CD4-positive, alpha-beta memory T cell (primary cell): Measurements from ENCODE around the gene CTSH. TPM values are rescaled to one million over a fixed set of nuclear protein-coding genes. Genes with fewer than 3 reads are reported as not detected.

ENCODE experiments used
- CTCF ChIA-PET: fragments of 350-600 bp; sonication (Branson Sonifier 250); formaldehyde crosslinking; loops from one replicate; lab custom pipeline; 2021; ENCODE audit warnings: inconsistent platforms; ENCODE audit not compliant: partially characterized antibody; lab: Charles Lee
- POLR2A ChIA-PET: fragments of 350-600 bp; sonication (Branson Sonifier 250); formaldehyde crosslinking; loops from one replicate; lab custom pipeline; 2021; ENCODE audit not compliant: partially characterized antibody; lab: Charles Lee
- DNase-seq, 5 donors: peaks; one replicate each; pipeline versions ENCODE4 v3.0.0 to v3.0.0-alpha.2; 2020 to 2022; ENCODE audit warnings: mixed read lengths in 1 of 5
- H3K27ac ChIP-seq: one replicate; pipeline ENCODE4 v1.7.0; 2013; ENCODE audit warnings: low read depth, low read length
- H3K27me3 ChIP-seq: 2 replicates; pipeline ENCODE4 v1.7.0; 2013; ENCODE audit warnings: mild to moderate bottlenecking, low read length, moderate library complexity; ENCODE audit not compliant: insufficient read depth
- H3K36me3 ChIP-seq: 2 replicates; pipeline ENCODE4 v1.7.0; 2013; ENCODE audit warnings: mild to moderate bottlenecking, low read length, moderate library complexity; ENCODE audit not compliant: insufficient read depth
- H3K4me1 ChIP-seq: 2 replicates; pipeline ENCODE4 v1.7.0; 2013; ENCODE audit warnings: mild to moderate bottlenecking, low read length, moderate library complexity; ENCODE audit not compliant: insufficient read depth
- H3K4me3 ChIP-seq, 2 donors: one replicate each; pipeline ENCODE4 v1.7.0; 2013; ENCODE audit warnings: low read length in 2 of 2, mild to moderate bottlenecking in 1 of 2
- H3K9me3 ChIP-seq, 2 donors: one replicate each; pipeline ENCODE4 v1.7.0; 2013; ENCODE audit warnings: low read length in 2 of 2, control low read depth in 1 of 2; ENCODE audit not compliant: control insufficient read depth in 1 of 2
- H3K27ac Mint-ChIP-seq, 7 donors: one replicate each; pipeline ENCODE4 v1.8.0; 2020 to 2021; ENCODE audit warnings: mixed read lengths in 7 of 7, mild to moderate bottlenecking in 6 of 7, inconsistent platforms in 3 of 7, moderate library complexity in 3 of 7
- H3K27me3 Mint-ChIP-seq, 2 donors: one replicate each; pipeline ENCODE4 v1.8.0; 2020 to 2021; ENCODE audit warnings: mixed read lengths in 2 of 2
- H3K36me3 Mint-ChIP-seq, 2 donors: one replicate each; pipeline ENCODE4 v1.8.0; 2020 to 2021; ENCODE audit warnings: mixed read lengths in 2 of 2, inconsistent platforms in 1 of 2, mild to moderate bottlenecking in 1 of 2
- H3K4me1 Mint-ChIP-seq, 4 donors: one replicate each; pipeline ENCODE4 v1.8.0; 2020 to 2021; ENCODE audit warnings: mixed read lengths in 4 of 4, mild to moderate bottlenecking in 1 of 4
- H3K4me3 Mint-ChIP-seq, 8 donors: one replicate each; pipeline ENCODE4 v1.8.0; 2020 to 2021; ENCODE audit warnings: mixed read lengths in 8 of 8, mild to moderate bottlenecking in 7 of 8, moderate library complexity in 6 of 8, inconsistent platforms in 3 of 8
- H3K9me3 Mint-ChIP-seq, 8 donors: one replicate each; pipeline ENCODE4 v1.8.0; 2020 to 2021; ENCODE audit warnings: mixed read lengths in 8 of 8, mild to moderate bottlenecking in 5 of 8, inconsistent platforms in 3 of 8, moderate library complexity in 1 of 8
- intact Hi-C: fragments of 100-400 bp; cut with micrococcal nuclease; formaldehyde crosslinking; loops from one replicate; pipeline ENCODE4 v1.15.1; 2023
- polyA plus RNA-seq, 2 donors: library from polyadenylated mRNA; unstranded; fragments of 300-500 nt; fragmentation: Illumina TruSeq; gene quantifications; one replicate each; pipeline ENCODE4 v1.2.3, GENCODE V29; 2021
- total RNA-seq, 2 experiments: library from RNA; stranded (reverse); gene quantifications; one replicate each; pipeline ENCODE4 v1.2.3, GENCODE V29; 2021

CTSH gene
- total and polyA plus RNA-seq, 4 experiments from 2014 or later: 32.8 to 152 (median 92.8) TPM

DNA sequence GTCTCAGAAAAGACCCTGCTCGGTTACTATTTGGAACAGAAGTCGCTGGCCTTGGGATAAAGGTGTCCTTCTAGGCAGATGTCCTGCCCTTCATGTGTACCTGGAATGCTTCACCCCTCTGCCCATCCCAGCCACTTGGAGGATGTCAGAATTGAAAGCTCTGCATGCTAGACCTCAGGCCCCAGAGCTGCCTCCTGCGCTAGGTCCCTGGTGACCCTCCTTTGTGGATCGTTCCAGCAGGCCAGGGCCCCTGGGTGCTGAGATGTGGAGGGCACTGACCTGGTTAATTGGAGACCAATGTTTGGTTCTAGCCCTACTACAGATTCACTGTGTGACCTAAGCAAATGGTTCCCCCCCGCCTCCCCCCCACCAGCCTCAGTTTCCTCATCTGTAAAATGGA lies 2.7 kb upstream of the CTSH start:
- Mint-ChIP-seq H3K4me3 (peak overlapping the region in 3 of 8 donors; percentile 21 to 50 (median 46)), H3K27ac (peak overlapping the region in 3 of 7 donors; percentile 0 to 17 (median 3)), H3K4me1 (peaks cover 8 to 39% (median 23%) of the 10 kb centered on the region in 4 donors), H3K27me3 (no peaks in the 10 kb centered on the region), H3K9me3 (no peaks in the 10 kb centered on the region), H3K36me3 (no peaks in the 10 kb centered on the region)
- intact Hi-C loops: no loop called here
- H3K36me3 ChIP-seq: no peaks in the 10 kb centered on the region
- no peak overlapping the region for H3K4me3 ChIP-seq
- peaks cover 30% of the 10 kb centered on the region for H3K4me1 ChIP-seq
- DNase-seq: no peak
- ChIA-PET POLR2A (no interaction called here), CTCF (interaction anchor here (0.6 to 1.8 kb wide), 2 partner anchors 32 to 43 kb away, joined by 4 to 6 read pairs; no protein-coding TSS in a partner anchor)
- H3K9me3 ChIP-seq: no peaks in the 10 kb centered on the region
- no peaks in the 10 kb centered on the region for H3K27me3 ChIP-seq
- H3K27ac ChIP-seq: no peak overlapping the region

DNA sequence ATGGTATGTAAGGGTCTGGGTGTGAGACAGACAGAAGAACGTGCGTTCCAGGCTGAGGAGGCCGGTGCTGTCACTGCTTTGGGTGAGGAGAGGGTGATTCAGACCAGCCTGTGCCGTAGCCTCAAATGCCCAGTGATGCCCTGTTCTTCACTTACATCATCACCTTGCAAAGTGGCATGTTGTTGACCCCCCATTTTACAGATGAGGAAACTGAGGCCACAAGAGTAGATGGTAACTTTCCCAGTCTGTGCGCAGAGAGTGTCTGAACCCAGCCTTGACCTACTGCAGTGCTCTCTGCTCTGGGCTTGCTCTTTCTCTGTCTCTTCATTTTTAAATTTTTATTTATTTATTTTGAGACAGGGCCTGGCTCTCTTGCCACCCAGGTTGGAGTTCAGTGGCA lies 1.6 kb upstream of the CTSH start:
- intact Hi-C loops: no loop called here
- H3K27ac Mint-ChIP-seq: peak overlapping the region in 1 of 7 donors; percentile 33
- Histone ChIP-seq H3K27me3 (no peaks in the 10 kb centered on the region), H3K27ac (no peak overlapping the region), H3K4me3 (no peak overlapping the region), H3K36me3 (no peaks in the 10 kb centered on the region), H3K9me3 (no peaks in the 10 kb centered on the region), H3K4me1 (peaks cover 27% of the 10 kb centered on the region)
- no peaks in the 10 kb centered on the region for H3K9me3 Mint-ChIP-seq
- ChIA-PET CTCF (interaction anchor here (1.0 to 1.8 kb wide), 2 partner anchors 33 to 37 kb away, joined by 3 to 6 read pairs; no protein-coding TSS in a partner anchor), POLR2A (no interaction called here)
- no peak for DNase-seq
- no peaks in the 10 kb centered on the region for H3K27me3 Mint-ChIP-seq
- no peaks in the 10 kb centered on the region for H3K36me3 Mint-ChIP-seq
- H3K4me3 Mint-ChIP-seq: peak overlapping the region in 2 of 8 donors; percentile 43 to 72
- peaks cover 8 to 36% (median 20%) of the 10 kb centered on the region in 4 donors for H3K4me1 Mint-ChIP-seq

DNA sequence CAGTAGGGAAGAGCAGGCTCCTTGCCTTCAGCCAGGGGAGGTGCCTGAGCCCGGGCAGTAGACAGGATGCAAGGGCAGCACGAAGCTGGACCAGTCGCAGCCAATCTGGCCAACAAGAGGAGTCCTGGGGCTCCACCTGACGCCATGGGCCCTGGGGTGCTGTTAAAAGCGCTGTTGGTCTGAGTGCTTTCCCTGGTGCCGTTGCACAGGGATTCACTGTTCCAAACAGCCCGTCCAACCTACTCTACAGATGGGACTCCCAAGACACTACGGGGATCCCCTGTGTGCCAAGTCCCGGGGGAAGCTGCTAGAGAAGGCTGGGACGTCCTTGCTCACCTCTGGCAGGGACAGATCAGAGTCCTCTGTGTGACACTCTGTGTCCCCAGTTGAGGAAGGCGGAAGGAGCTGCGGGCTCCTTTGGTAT lies 632 bp downstream of the CTSH start:
- peak overlapping the region; percentile 82 to 90 (median 88) for H3K4me3 Mint-ChIP-seq
- no peaks in the 10 kb centered on the region for H3K9me3 Mint-ChIP-seq
- H3K36me3 ChIP-seq: no peaks in the 10 kb centered on the region
- peak overlapping the region; percentile 63 for H3K27ac ChIP-seq
- H3K4me1 ChIP-seq: peaks cover 36% of the 10 kb centered on the region
- peaks cover 8 to 39% (median 21%) of the 10 kb centered on the region in 4 donors for H3K4me1 Mint-ChIP-seq
- intact Hi-C loops: no loop called here
- H3K27me3 ChIP-seq: no peaks in the 10 kb centered on the region
- peak overlapping the region; percentile 24 to 69 for H3K4me3 ChIP-seq
- DNase-seq: peak in 2 of 5 donors; percentile 18 to 44
- H3K36me3 Mint-ChIP-seq: peaks cover 2% of the 10 kb centered on the region in 2 donors
- ChIA-PET POLR2A (interaction anchor here (0.9 to 2.5 kb wide), 4 partner anchors 9 to 71 kb away, joined by 3 to 8 read pairs (median 3); partner anchors contain the start of gene MORF4L1), CTCF (no interaction called here)
- H3K27ac Mint-ChIP-seq: peak overlapping the region; percentile 81 to 95 (median 85)
- no peaks in the 10 kb centered on the region for H3K27me3 Mint-ChIP-seq
- no peaks in the 10 kb centered on the region for H3K9me3 ChIP-seq

DNA sequence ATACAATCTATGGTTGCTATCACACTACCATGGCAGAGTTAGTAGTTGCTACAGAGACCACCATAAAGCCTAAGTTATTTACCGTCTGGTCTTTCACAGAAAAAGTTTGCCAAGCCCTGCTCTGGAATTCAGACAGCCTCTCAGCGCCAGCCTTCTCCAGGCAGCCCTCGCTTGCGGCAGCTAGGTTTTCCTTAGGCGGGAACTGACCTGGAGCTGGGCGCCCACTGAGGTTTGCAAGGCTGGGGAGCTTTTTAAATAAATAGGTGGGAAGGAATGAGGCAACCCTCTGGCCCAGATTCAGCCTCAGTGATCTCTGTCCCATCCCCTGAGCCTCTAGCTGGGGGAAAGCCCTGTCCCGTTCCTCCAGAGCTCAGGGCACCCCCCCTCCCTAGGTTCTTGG lies 1.2 kb downstream of the CTSH start:
- no peaks in the 10 kb centered on the region for H3K36me3 ChIP-seq
- Mint-ChIP-seq H3K9me3 (no peaks in the 10 kb centered on the region), H3K27ac (peak overlapping the region; percentile 81 to 95 (median 85)), H3K4me3 (peak overlapping the region; percentile 82 to 90 (median 88)), H3K27me3 (no peaks in the 10 kb centered on the region), H3K36me3 (peaks cover 4 to 5% of the 10 kb centered on the region in 2 donors), H3K4me1 (peaks cover 11 to 44% (median 25%) of the 10 kb centered on the region in 4 donors)
- intact Hi-C loops: no loop called here
- no peaks in the 10 kb centered on the region for H3K9me3 ChIP-seq
- peaks cover 41% of the 10 kb centered on the region for H3K4me1 ChIP-seq
- no peak for DNase-seq
- peak overlapping the region; percentile 24 to 69 for H3K4me3 ChIP-seq
- ChIA-PET POLR2A (interaction anchor here (1.1 to 2.5 kb wide), 3 partner anchors 18 to 71 kb away, joined by 3 to 8 read pairs (median 3); partner anchors contain the start of gene MORF4L1), CTCF (no interaction called here)
- H3K27me3 ChIP-seq: no peaks in the 10 kb centered on the region
- H3K27ac ChIP-seq: peak overlapping the region; percentile 63

DNA sequence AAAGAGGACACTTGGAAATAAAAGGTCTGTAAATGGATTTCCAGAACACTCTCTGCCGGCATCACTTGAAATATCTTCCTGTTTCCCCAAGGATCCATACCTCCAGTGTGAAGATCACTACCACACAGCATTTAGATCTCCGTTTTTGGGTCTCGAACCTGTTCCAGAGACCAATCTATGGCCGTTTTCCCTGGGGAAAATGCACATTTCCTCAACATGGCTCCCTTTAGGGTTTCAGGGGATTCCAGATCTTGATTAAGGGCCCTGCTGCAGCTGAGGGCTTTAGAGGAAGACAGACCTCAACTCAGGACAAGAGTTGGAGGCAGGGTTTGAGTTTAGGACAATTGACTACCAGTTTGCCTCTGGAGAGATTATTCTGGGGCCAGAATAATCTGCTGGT lies 2.1 kb downstream of the CTSH start:
- no peaks in the 10 kb centered on the region for H3K9me3 Mint-ChIP-seq
- H3K36me3 ChIP-seq: no peaks in the 10 kb centered on the region
- H3K4me1 Mint-ChIP-seq: peaks cover 14 to 54% (median 32%) of the 10 kb centered on the region in 4 donors
- no peaks in the 10 kb centered on the region for H3K27me3 ChIP-seq
- CTCF ChIA-PET: no interaction called here
- H3K27me3 Mint-ChIP-seq: no peaks in the 10 kb centered on the region
- H3K4me1 ChIP-seq: peaks cover 50% of the 10 kb centered on the region
- POLR2A ChIA-PET: interaction anchor here (1.1 kb wide), 1 partner anchor 17 kb away, joined by 3 read pairs; no protein-coding TSS in a partner anchor
- intact Hi-C loops: no loop called here
- DNase-seq: no peak
- no peak overlapping the region for H3K4me3 ChIP-seq
- peak overlapping the region in 5 of 8 donors; percentile 5 to 90 (median 86) for H3K4me3 Mint-ChIP-seq
- no peak overlapping the region for H3K27ac ChIP-seq
- H3K9me3 ChIP-seq: no peaks in the 10 kb centered on the region
- H3K27ac Mint-ChIP-seq: peak overlapping the region in 5 of 7 donors; percentile 7 to 85 (median 53)
- peaks cover 6 to 7% of the 10 kb centered on the region in 2 donors for H3K36me3 Mint-ChIP-seq

DNA sequence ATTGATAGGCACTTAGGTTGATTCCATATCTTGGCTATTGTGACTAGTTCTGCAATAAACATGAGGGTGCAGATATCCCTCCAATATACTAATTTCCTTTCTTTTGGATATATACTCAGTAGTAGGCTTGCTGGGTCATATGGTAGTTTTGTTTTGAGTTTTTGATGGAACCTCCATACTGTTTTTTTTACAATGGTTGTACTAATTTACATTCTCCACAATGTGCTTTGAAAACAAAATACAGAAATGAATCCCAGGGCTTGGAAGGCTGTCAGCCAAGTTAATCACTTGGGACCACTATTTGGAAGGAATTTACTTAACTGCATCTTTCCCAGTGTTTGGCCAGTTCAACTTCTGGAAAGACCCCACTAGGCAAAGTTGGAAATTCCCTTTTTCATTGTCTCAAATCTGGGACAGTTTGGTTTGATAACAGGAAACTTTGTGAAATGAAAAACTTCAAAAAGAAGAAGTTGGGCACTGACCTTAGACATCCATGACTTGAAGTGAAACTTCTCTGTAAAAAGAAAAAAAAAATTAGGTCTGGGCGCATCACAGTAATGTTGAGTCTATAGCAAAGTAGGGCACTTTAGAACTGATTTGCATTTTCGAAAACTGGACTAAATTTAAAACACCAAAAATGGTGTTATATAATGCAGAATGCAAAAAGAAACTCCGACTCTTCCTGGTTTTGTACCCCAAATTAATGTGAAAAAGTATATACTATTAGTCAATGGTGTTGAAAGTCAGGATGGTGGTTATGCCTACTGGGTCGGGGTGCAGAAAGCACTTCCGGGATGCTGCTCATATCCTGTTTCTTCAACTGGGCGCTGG lies 6.0 kb downstream of the CTSH start:
- H3K36me3 ChIP-seq: no peaks in the 10 kb centered on the region
- Mint-ChIP-seq H3K27ac (peak overlapping the region; percentile 72 to 86 (median 79)), H3K4me3 (peak overlapping the region; percentile 47 to 86 (median 71)), H3K4me1 (peaks cover 16 to 49% (median 32%) of the 10 kb centered on the region in 4 donors), H3K9me3 (no peaks in the 10 kb centered on the region), H3K36me3 (peaks cover 13 to 16% of the 10 kb centered on the region in 2 donors), H3K27me3 (no peaks in the 10 kb centered on the region)
- H3K4me3 ChIP-seq: no peak overlapping the region
- ChIA-PET CTCF (no interaction called here), POLR2A (interaction anchor here (0.7 to 1.8 kb wide), 2 partner anchors 65 to 66 kb away, joined by 3 to 5 read pairs; partner anchors contain the start of gene MORF4L1)
- intact Hi-C loops: loop anchor here (2.0 kb wide), 1 partner anchor 66 kb away; the partner anchor contains the start of gene MORF4L1
- H3K27me3 ChIP-seq: no peaks in the 10 kb centered on the region
- peak overlapping the region; percentile 29 for H3K27ac ChIP-seq
- peaks cover 53% of the 10 kb centered on the region for H3K4me1 ChIP-seq
- DNase-seq: peak; percentile 32 to 51 (median 46)
- no peaks in the 10 kb centered on the region for H3K9me3 ChIP-seq
